GF-D8 (cell line): ENCODE measurements around the gene LSM4.
"Not testable (repeated sequence)": the region's sequence is repeated elsewhere in the genome, so short reads cannot be mapped to it uniquely, and the experiment has no call there.

Source experiments
- DNase-seq: peaks from one replicate; lab custom pipeline; 2025; lab: John Stamatoyannopoulos, UW

Gene LSM4

DNA sequence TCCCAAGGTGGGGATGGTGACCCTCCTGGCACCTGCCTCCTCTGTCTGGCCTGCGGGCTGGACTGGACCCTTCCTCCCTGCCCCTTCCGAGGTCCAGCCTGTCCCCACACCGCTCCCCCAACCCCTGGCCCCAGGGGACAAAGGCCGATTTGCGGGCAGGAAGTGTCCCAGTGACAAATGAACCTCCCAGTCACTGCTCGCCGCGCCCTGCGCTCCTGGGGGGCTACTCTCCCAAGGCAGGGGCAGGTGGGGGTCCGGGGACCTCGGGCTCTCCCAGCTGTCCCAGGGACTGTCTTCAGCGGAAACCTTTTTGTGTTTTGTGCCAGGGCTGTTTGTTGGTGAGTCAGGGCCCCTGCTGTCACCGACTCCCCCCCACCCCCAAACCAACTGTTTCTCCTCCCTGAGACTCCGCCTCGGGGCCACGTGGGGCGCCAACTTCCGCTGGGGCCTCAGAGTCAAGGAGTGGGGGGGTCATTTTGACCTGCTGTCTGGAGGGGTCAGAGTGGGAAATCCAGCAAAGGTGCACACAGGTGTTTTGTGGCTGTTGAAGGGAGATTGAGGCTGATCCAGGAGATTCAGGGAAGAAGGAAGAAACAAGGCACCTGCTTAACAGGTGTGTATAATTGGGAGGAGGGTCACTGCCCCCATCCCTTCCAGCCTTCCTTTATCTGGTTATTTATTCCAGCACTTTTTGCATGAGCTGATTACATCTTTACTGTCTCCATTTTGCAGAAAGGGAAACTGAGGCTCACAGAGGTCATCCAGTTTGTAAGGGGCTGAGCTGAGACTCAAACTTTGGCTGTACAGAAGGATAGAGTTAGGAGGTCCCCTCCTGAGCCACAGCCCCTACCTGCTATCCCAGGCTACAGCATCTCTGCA is 18.4 kb upstream of the LSM4 start:
- DNase-seq: peak; percentile 26

DNA sequence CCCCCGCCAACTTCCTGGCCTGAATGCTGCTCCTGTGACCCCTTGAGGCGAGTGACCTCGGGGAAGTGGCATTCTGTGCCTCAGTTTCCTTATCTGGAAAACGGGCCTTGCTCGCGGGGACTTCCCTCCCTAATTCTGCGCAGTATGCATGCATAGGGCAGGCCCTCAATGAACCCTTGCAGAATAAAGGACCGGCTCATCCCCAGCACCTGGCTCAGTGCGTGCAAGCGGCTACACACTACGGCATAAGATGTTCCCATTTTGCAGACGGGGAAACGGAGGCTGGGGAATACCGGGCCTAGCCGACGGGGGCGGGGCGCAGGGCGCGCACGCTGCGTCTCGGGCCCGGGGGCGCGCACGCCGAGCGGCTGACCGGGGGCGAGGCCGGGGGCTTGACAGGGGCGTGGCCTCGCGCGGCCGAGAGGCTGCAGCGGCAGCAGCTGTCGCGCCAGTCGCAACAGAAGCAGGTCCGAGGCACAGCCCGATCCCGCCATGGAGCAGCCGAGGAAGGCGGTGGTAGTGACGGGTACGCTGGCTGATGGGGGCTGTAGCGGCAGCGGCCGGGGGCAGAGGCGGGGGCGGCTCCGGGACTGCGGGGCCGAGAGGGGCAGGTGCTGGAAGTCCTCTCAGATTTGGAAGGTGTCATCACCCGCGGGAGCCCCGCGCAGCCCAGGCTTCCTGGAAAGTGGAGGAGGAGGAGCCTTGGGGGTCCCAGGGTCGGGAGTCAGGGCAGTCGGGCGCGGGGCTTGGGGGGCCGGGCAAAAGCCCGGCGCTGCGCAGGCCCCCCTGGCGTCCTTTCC is 17.5 kb upstream of the LSM4 start, which contains the start of gene PGPEP1:
PGPEP1 (plus strand) TSS at position 409 of the 800 bp plus-strand sequence; CDS start at position 493, 84 bp downstream.
- peak; percentile 17 for DNase-seq

DNA sequence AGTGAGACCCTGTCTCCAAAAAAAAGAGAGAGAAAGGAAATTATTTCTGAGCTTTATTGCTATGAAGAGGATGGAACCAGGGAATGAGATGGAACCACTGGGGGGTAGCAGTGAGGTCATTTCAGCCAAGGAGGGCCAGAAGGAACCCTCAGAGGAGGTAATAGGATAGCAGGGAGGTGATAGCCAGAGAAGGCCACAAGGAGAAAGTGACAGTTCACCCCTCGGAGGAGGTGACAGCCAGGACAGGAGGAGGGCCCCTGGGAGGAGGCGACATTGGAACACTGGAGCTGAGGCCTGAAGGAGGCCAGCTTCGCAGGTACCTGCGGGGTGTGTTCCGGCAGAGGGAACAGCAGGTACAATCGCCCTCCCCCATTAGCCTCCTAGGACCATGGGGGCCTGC is 16.8 kb upstream of the LSM4 start:
- DNase-seq: peak; percentile 40

DNA sequence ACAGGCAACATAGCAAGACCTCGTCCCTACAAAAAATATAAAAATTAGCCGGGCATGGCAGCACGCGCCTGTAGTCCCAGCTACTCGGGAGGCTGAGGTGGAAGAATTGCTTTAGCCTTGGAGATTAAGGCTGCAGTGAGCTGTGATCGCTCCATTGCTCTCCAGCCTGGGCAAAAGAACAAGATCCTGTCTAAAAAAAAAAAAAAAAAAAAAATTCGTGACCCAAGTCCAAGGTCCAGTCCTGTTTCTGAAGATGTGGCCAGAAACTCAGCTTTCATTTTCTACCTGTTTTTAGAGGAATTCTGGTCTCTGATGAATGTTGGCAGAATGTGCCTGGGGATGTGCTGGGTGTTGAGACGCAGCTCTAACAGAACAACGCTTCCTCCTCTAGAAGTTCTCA is 15.7 kb upstream of the LSM4 start:
- DNase-seq: no peak

DNA sequence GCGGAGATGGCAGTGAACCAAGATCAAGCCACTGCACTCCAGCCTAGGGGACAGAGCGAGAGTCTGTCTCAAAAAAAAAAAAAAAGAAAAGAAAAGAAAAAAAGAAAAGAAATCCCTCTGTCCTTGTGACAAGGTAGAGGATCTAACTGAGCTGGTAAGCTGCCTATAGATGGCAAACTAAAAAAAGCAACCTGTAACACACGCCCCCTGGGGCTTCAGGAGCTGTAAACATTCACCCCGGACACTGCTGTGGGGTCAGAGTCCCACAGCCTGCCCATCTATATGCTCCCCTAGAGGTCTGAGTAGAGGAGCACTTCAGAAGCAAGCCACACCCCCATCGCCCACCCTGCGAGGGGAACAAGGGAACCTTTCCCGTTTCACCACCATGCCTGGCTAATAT is 13.2 kb upstream of the LSM4 start:
- no peak for DNase-seq

DNA sequence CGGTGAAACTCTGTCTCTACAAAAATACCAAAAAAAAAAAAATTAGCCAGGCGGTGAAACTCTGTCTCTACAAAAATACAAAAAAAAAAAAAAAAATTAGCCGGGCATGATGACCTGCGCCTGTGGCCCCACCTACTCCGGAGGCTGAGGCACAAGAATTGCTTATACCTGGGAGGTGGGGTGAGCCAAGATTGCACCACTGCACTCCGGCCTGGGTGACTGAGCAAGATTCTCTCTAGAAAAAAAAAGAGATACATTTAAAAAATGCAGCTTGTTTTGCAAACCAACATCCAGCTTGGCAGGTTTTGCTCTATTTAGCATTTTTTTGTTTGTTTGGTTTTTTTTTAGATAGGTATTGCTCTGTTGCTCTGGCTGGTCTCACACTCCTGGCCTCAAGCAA is 10.8 kb upstream of the LSM4 start:
- DNase-seq: no peak

DNA sequence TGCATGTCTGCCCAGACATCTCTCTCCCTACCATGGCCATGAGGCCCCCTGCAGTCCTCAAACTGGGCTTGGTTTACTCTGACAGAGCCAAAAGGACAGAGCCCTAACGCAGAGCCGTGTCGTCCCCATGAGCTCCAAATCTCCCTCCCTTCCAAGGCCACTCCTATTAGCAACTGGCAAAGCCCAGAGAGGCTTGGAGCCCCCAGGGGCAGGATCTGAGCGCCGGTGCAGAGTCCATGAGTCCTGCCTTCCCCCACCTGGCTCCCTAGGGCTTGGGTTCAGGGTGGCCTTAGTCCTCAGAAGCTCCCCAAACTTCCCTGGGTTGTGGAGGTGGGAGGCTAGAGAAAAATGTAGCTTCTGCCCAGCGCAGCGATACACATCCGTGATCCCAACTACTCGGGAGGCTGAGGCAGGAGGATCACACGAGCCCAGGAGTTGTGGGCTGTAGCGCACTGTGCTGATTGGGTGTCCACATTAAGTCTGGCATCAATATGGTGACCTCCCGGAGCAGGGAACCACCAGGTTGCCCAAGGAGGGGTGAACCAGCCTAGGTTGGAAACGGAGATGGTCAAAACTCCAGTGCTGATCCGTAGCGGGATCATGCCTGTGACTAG is 10.1 kb upstream of the LSM4 start:
- no peak for DNase-seq

DNA sequence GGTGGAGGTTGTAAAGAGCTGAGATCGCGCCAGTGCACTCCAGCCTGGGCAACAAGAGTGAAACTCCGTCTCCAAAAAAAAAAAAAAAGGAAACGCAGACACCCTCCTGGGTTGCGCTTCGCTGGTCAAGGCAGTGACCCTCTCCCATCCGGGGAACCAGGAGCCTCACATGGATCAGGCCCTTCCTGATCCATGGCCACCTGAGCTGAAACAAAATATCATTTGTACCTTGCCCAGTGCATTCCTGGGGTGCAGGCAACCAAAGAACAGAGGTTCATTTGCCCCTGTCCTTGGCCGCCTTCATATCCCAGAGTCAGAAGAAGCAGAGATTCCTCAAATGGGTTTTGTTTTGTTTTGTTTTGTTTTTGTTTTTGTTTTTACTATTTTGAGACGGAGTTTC is 8.0 kb upstream of the LSM4 start:
- no peak for DNase-seq

DNA sequence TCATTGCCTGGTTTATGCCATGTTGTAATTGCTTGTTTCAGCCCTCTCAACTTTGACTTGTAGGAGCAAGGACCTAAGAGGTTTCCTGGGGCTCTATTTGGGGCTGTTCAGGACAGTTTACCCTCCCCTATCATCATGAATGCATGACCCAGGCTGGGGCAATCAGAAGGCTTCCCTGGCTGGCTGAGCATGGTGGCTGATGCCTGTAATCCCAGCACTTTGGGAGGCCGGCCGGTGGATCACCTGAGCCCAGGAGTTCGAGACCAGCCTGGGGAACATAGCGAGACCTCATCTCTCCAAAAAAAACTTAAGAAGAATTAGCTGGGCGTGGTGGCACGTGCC is 6.1 kb upstream of the LSM4 start:
- no peak for DNase-seq

DNA sequence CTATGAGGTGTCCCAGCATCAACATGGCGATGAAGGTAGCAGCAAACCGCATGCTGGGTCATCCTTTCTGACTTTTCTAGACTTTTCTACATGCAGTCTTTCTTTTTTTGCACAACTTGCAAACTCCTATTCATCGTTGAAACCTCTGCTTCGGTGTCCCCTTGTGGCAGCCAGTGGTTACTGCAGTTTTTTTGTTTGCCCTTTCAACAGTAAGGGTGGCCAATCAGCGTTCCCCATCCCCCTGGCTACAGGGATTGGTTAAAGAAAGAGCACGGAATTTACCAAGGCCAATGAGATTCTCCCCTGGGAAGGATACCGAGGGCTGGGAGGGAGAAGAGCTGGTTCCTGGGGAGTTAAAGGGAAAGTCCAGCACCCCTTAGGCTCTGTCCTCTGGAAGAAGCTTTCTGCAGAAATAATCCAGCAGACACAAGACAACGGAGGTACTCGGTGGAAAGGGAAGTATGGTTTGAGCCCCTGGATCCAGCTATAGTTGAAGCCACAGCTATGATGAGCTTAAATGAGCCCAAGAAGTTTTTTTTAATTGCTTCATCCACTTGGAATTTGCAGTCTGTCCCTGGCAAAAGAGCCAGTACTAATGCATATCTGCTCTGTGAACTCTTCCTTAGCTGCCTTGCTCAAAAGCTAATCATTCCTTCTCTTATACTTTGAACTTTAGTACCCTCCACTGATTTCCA is 5.6 kb upstream of the LSM4 start:
- peak; percentile 89 for DNase-seq

DNA sequence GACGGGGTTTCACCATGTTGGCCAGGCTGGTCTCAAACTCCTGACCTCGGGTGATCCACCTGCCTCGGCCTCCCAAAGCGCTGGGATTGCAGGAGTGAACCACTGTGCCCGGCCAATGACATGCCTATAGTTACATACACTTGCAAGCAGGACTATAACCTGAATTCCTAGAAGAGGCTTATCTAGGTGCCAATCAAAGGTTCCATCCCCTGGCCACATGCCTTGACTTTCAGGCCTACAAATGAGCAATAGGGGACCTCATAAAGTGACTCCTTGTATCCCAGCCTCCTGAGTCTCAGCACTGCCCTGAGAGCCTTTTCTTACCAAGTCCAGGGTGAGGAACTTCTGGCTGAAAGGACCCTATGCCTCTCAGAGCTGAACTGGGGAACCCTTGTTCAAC is 3.9 kb upstream of the LSM4 start:
- no peak for DNase-seq

DNA sequence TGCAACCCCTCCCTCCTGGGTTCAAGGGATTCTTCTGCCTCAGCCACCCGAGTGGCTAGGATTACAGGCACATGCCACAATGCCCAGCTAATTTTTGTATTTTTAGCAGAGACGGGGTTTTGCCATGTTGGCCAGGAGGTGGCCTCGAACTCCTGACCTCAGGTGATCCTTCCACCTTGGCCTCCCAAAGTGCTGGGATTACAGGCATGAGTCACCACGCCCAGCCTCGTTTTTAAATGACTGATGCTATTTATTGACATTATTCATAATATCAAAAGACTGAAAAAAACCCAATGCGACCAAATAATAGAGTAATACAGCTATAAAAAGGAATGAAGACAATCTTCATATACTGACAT is 1.5 kb upstream of the LSM4 start:
- DNase-seq: not testable (repeated sequence)

DNA sequence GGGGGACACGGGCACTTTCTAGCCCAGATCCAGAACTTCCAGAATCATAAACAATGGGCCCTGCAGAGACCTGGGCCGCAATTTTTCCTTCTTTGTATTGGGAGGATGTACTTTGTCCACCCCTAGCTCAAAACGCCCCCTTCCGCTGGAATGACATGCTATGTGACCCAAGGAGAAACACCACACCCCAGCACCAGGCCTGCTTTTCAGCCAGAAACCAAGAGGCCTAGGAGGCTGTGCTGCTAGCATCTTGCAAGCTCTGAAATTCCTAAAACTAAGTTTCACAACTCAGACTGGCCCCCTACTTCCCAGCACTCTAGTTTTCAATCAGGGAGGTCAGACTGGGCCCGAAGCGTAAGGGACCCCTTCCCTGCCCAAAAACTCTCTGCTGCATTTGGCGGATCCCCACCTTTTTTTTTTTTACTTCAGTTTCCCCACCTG is 538 bp downstream of the LSM4 start:
- DNase-seq: peak; percentile 14

DNA sequence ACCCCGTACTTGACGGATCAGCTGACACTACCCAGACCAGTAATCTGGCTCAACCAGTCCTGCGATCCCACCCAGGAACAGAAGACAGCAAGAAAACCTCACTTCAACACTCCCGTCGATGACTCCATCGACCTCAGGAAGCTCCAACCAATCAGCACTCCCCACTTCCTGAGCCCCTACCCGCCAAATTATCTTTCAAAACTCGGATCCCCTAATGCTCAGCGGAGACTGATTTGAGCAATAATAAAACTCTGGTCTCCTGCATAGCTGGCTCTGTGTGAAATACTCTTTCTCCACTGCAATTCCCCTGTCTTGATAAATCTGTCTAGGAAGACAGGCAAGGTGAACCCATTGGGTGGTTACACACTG is 1.2 kb downstream of the LSM4 start:
- DNase-seq: peak; percentile 70

DNA sequence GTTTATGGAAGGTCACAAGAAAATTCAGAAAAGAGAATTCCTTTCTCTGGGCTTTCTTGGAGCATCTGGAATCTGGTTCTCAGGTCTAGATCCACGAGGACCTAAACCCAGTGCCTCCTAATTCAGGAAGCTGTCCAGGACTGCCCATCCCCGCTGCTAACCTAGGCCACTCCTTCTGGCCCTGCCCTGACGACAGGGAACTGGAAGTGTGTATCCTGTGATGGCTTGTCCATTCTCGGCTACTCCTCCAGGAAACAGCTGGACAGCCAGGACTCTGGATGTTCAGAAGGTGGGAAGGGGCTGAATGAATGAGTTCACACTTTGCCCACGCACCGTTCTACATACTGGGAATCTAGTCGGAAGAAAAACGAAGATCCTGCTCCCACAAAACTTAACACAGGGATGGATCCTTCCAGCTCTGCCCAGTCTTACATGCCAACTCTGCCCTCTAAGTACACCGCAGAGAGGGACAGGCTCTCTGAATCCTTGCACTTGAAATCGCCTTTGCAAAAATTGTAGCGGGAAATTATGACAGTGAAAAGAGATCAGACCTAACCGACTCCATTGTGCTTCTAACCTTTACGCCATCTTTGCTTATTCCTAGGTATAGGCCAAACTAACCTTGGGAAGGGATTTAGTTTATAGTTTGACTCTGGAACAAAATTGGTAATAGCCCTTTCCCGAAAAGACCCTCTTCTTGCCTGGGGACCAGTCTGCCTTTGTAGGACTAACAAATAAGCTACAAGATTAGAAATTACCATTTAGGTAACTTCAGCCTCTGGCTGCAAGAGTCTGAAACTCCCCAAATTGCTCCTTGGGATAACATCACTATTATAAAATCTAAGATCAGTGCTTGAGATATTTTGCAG is 1.8 kb downstream of the LSM4 start:
- DNase-seq: no peak

DNA sequence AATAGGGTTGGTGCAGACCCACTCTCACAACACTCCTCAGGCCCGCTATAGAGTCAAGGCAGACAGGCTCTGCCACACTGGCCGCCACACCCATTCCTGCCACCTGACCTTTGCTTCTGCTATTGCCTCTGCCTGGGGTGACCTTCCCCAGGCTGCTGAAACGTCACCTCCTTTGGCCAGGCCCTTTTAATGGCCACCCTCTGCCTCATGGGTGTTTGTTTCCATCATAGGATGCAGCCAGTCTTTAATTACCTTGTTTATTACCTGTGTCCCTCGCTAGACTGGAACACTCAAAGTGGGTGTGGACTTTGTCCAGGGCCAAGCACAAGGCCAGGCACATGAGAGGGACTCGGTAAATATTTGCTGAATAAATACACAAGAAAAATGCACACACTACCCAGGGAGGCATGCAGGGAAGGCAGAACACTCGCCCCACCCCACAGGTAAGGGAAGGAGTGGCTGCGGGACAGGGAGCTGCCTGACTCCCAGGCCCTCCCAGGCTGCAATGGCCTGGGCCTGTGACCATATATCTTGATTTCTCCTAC is 3.2 kb downstream of the LSM4 start:
- no peak for DNase-seq

DNA sequence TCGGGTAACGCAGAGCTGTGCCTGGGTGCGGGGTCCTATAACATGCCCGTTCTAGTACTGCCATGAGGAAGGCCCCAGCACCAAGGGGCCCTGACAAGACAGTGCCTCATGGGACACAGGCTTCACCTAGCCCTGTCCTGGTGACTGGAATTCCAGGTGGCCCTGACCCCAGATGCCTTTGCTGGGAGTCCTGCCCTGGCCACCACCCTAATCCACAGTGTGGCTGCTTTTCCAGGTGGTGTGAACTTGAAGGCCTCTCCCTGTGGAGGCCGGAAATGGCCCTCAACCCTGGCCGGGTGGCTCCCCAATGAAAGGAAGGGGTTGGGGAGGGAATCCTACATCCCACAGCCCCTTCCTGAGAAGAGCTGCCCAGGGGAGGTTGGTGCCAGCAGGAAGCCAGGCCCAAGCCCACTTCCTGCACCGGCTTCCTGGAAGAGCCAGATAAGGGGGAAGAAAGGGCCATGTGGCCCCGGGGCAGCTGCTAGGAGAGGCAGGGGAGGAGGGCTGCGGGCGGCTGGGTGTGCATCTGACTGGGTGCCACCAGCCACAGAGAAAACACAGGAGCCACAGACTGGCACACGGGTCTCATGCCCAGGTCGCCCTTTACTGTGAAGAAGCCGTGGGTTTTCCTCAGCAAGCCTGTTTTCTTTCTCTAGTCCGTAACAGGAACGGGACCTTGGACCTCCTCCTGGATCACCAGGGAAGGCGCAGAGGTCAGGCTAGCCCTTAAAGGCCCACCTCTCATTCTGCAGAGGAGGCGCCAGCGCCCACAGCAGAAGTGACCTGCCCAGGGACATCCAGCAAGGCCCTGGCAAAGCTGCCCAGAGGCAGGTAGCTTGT is 4.7 kb downstream of the LSM4 start:
- DNase-seq: peak; percentile 95

DNA sequence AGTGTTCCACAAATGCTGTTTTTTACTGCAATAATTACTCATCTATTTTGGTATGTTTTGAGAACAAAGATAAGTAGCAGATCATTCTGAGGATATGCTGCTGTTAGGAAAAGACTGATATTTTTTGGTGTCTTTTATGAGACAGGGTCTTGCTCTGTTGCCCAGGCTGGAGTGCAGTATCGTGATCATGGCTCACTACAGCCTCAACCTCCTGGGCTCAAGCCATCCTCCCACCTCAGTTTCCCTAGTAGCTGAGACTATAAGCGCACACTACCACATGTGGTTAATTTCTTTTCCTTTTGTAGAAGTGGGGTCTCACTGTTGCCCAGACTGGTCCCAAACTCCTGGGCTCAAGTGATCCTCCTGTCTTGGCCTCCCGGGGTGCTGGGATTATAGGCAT is 9.5 kb downstream of the LSM4 start:
- no peak for DNase-seq

DNA sequence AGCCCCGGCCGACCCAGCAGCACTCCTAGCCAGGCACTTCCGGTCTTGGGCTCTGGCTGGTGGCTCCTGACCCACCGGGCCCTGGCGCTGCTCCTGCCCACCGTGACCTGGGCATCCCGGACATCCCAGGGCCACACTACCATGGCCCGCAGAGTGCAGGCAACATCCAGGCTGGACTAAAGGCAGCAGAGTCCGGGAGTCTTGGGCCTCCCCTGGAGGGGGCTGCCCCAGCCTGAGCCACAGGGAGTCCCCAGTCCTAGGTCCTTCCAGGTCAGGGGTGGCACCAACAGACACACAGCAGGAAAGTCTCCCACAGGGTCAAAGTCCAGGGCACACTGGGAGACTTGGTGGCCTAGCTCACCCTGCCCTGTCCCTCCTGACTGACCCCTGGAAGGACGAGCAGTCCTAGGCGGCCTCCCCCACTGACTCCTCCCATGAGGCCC is 10.8 kb downstream of the LSM4 start:
- no peak for DNase-seq

DNA sequence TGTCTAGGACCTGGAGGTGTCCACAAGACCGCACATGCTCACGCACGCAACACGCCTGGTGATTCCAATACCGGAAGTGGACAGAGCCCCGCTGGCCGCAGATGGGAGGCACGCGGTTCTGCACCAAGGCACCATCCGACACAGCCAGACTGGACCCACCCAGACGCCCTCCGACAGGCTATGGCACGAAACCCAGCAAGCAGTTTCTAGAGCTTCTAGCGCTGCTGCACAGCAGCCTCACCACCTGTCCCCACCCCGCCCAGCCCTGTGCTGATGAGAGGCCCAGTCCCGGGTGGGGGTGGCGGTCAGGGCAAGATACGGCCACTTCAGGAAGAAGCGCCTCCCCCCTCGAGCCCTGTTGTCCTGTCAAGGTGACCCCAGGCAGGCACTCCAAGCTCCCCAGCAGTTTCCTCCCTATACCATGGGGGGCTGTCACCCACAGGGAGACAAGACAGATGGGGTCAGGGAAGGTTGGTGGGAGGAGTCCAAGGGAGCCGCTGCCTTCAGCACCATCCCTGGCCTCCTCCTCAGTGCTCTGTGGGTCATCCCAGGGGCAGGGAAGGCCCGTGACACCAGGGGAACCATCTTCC is 11.3 kb downstream of the LSM4 start:
- no peak for DNase-seq
